GM23338 (cell line): ENCODE data around the gene NARS2. TPM values are rescaled to one million over a fixed set of nuclear protein-coding genes. Genes with fewer than 3 reads are reported as not detected.

Experiments
- ATAC-seq: fragments of 200-7000 bp; cut with Tn5 transposase; 3 replicates; pipeline ENCODE4 v1.9.1; 2020
- DNase-seq: peaks from one replicate; pipeline ENCODE4 v3.0.0-alpha.2; 2015; ENCODE audit warnings: low spot score
- H2AFZ ChIP-seq: fragments of 200-600 bp; sonication (generic); 2 replicates; pipeline ENCODE4 v1.8.0; 2016; ENCODE audit warnings: antibody characterized with exemption, mild to moderate bottlenecking, moderate library complexity
- H3F3A ChIP-seq: fragments of 200-600 bp; sonication (generic); replicated peaks from 2 replicates; pipeline ENCODE4 v1.8.0; 2017; ENCODE audit warnings: antibody characterized with exemption, mixed run types, low read depth
- H3K27ac ChIP-seq: fragments of 200-600 bp; sonication (generic); 2 replicates; pipeline ENCODE4 v1.6.1; 2016; ENCODE audit warnings: low read depth
- H3K27me3 ChIP-seq: fragments of 200-600 bp; sonication (generic); 2 replicates; pipeline ENCODE4 v1.8.0; 2016; ENCODE audit warnings: mild to moderate bottlenecking, mixed run types, moderate library complexity; ENCODE audit not compliant: insufficient read depth
- H3K36me3 ChIP-seq: fragments of 200-600 bp; sonication (generic); 2 replicates; pipeline ENCODE4 v1.8.0; 2016; ENCODE audit warnings: mild to moderate bottlenecking; ENCODE audit not compliant: insufficient read depth
- H3K4me1 ChIP-seq: fragments of 200-600 bp; sonication (generic); 2 replicates; pipeline ENCODE4 v1.8.0; 2016; ENCODE audit warnings: mild to moderate bottlenecking, moderate library complexity; ENCODE audit not compliant: insufficient read depth
- H3K4me2 ChIP-seq: fragments of 200-600 bp; sonication (generic); 2 replicates; pipeline ENCODE4 v1.7.1; 2017; ENCODE audit warnings: mixed run types
- H3K4me3 ChIP-seq: fragments of 200-600 bp; sonication (generic); 2 replicates; pipeline ENCODE4 v1.6.1; 2016; ENCODE audit warnings: mixed run types
- H3K79me2 ChIP-seq: fragments of 200-600 bp; sonication (generic); replicated peaks from 2 replicates; pipeline ENCODE4 v1.8.0; 2017; ENCODE audit warnings: mild to moderate bottlenecking; ENCODE audit not compliant: insufficient read depth
- H3K9me2 ChIP-seq: fragments of 200-600 bp; sonication (generic); 2 replicates; pipeline ENCODE4 v1.8.0; 2017; ENCODE audit not compliant: insufficient read depth
- H4K20me1 ChIP-seq: fragments of 200-600 bp; sonication (generic); replicated peaks from 2 replicates; pipeline ENCODE4 v1.8.0; 2017; ENCODE audit warnings: mild to moderate bottlenecking; ENCODE audit not compliant: insufficient read depth
- H3K27ac Mint-ChIP-seq: 2 replicates; pipeline ENCODE4 v1.8.0; 2020; ENCODE audit warnings: inconsistent platforms, mild to moderate bottlenecking, moderate library complexity, mixed read lengths
- H3K27me3 Mint-ChIP-seq: 3 replicates; pipeline ENCODE4 v1.8.0; 2022; ENCODE audit warnings: low read depth, mild to moderate bottlenecking, moderate library complexity, mixed read lengths, inconsistent platforms; ENCODE audit not compliant: insufficient read depth, poor library complexity
- H3K36me3 Mint-ChIP-seq: 3 replicates; pipeline ENCODE4 v1.8.0; 2021; ENCODE audit warnings: low read depth, mild to moderate bottlenecking, inconsistent platforms, moderate library complexity, mixed read lengths
- H3K4me1 Mint-ChIP-seq: 3 replicates; pipeline ENCODE4 v1.8.0; 2020; ENCODE audit warnings: mild to moderate bottlenecking, inconsistent platforms, mixed read lengths
- H3K4me3 Mint-ChIP-seq: 3 replicates; pipeline ENCODE4 v1.8.0; 2021; ENCODE audit warnings: moderate library complexity, mild to moderate bottlenecking, inconsistent platforms, mixed read lengths
- H3K9me3 Mint-ChIP-seq: 3 replicates; pipeline ENCODE4 v1.8.0; 2020; ENCODE audit warnings: moderate library complexity, mild to moderate bottlenecking, inconsistent platforms, mixed read lengths
- CREB1 ChIP-seq: fragments of 250-450 bp; sonication (Bioruptor Pico); IDR thresholded peaks from 2 replicates; pipeline ENCODE4 v1.5.0; 2020; ENCODE audit warnings: low read depth, mild to moderate bottlenecking, moderate library complexity
- CTCF ChIP-seq, 2 experiments: fragments of 200-600 bp in 1 of 2; sonication (generic) in 1 of 2; conservative IDR thresholded peaks; 2 replicates each; pipeline versions ENCODE4 v1.5.1 to v1.6.1; 2016 to 2017; ENCODE audit warnings: antibody characterized with exemption in 2 of 2, low read depth in 2 of 2, mild to moderate bottlenecking in 2 of 2, moderate library complexity in 1 of 2
- ETS1 ChIP-seq: IDR thresholded peaks from 2 replicates; pipeline ENCODE4 v1.6.1; 2016; ENCODE audit warnings: antibody characterized with exemption
- EZH2 ChIP-seq: fragments of 200-600 bp; sonication (generic); IDR thresholded peaks from one replicate; pipeline ENCODE4 v1.8.0; 2017; ENCODE audit warnings: antibody characterized with exemption, mild to moderate bottlenecking, low read depth; ENCODE audit not compliant: unreplicated experiment
- EZH2phosphoT487 ChIP-seq: fragments of 200-600 bp; sonication (generic); IDR thresholded peaks from one replicate; pipeline ENCODE4 v1.8.1; 2018; ENCODE audit warnings: antibody characterized with exemption; ENCODE audit not compliant: unreplicated experiment
- JUNB ChIP-seq: IDR thresholded peaks from one replicate; pipeline ENCODE4 v1.6.1; 2016; ENCODE audit warnings: antibody characterized with exemption; ENCODE audit not compliant: unreplicated experiment
- NANOG ChIP-seq: IDR thresholded peaks from 2 replicates; pipeline ENCODE4 v1.6.1; 2016; ENCODE audit warnings: antibody characterized with exemption, borderline replicate concordance
- POLR2AphosphoS5 ChIP-seq: IDR thresholded peaks from 2 replicates; pipeline ENCODE4 v1.6.1; 2016; ENCODE audit warnings: antibody characterized with exemption, low read depth
- REST ChIP-seq: IDR thresholded peaks from one replicate; pipeline ENCODE4 v1.6.1; 2018; ENCODE audit warnings: antibody characterized with exemption; ENCODE audit not compliant: unreplicated experiment
- STAT1 ChIP-seq: IDR thresholded peaks from one replicate; pipeline ENCODE4 v1.6.1; 2016; ENCODE audit warnings: antibody characterized with exemption; ENCODE audit not compliant: unreplicated experiment
- ZNF114 ChIP-seq: fragments of 250-450 bp; sonication (Bioruptor Pico); IDR thresholded peaks from 2 replicates; pipeline ENCODE4 v1.5.0; 2020; ENCODE audit warnings: mild to moderate bottlenecking, moderate library complexity
- ZNF331 ChIP-seq: fragments of 250-450 bp; sonication (Bioruptor Pico); IDR thresholded peaks from 2 replicates; pipeline ENCODE4 v1.5.0; 2020; ENCODE audit warnings: low read depth, mild to moderate bottlenecking, moderate library complexity
- ZNF462 ChIP-seq: fragments of 250-450 bp; sonication (Bioruptor Pico); IDR thresholded peaks from 2 replicates; pipeline ENCODE4 v1.5.0; 2020; ENCODE audit warnings: mild to moderate bottlenecking, moderate library complexity
- polyA plus RNA-seq: library from polyadenylated mRNA; unstranded; fragments of >200 nt; fragmentation: Nextera tagmentation; extraction: Ambion mirVana; gene quantifications from 2 replicates; pipeline ENCODE4 v1.2.1, GENCODE V29; 2016
- total RNA-seq: library from RNA; depleted of rRNA; stranded (reverse); fragments of >200 nt; shearing (Covaris generic); gene quantifications from 2 replicates; pipeline ENCODE4 v1.2.3, GENCODE V29; 2014

NARS2 gene
- total and polyA plus RNA-seq, 2 experiments from 2014 or later, result 45.7 to 62.0 TPM

- Mint-ChIP-seq H3K27me3 (no peaks in the 10 kb centered on the region), H3K4me1 (peaks cover 21% of the 10 kb centered on the region), H3K36me3 (peaks cover 45% of the 10 kb centered on the region), H3K4me3 (no peak overlapping the region), H3K27ac (no peak overlapping the region), H3K9me3 (peaks cover 16% of the 10 kb centered on the region)
- Histone ChIP-seq H2AFZ (no peak overlapping the region), H4K20me1 (no peaks in the 10 kb centered on the region; the same call in 1 of the 2 replicates), H3K27me3 (no peaks in the 10 kb centered on the region), H3K4me2 (no peak overlapping the region), H3K27ac (no peak overlapping the region), H3K4me1 (peaks cover 29% of the 10 kb centered on the region), H3F3A (no peaks in the 10 kb centered on the region), H3K79me2 (0 out of 2 replicates have a peak, but pooled peaks cover 5% of the 10 kb centered on the region), H3K36me3 (peaks cover 8% of the 10 kb centered on the region; the same call in 1 of the 2 replicates), H3K4me3 (no peak overlapping the region), H3K9me2 (no peaks in the 10 kb centered on the region)
- DNase-seq (no peak), ATAC-seq (no peak)
- TF ChIP-seq JUNB (no peak), CTCF (conservative IDR thresholded peaks at IDR 0.05; ENCODE audit: low read depth in 2 of 2) (no peak), EZH2phosphoT487 (no peak), ZNF462 (CRISPR knock-in tag) (no peak), STAT1 (no peak), POLR2AphosphoS5 (no peak), ZNF114 (CRISPR knock-in tag) (no peak), EZH2 (no peak), REST (no peak), ZNF331 (CRISPR knock-in tag) (no peak), ETS1 (no peak), CREB1 (CRISPR knock-in tag) (no peak), NANOG (no peak)
Observed at GRCh38 chr11:78510597-78510996, 64.1 kb downstream of the NARS2 start.
